ENCODE measurements around the gene OR2A2.

OR2A2 gene

GRCh38 chr7:144133307-144133706 lies 23.9 kb downstream of the OR2A2 start:
- Histone ChIP-seq H3K27ac (replicated peaks) (no peak overlapping the region), H3K27me3 (ENCODE audit: insufficient read depth, poor library complexity, severe bottlenecking) (no peaks in the 10 kb centered on the region), H3K4me3 (replicated peaks; ENCODE audit: insufficient read depth, low read length) (no peak overlapping the region)
- DNase-seq (ENCODE audit: low read depth in 1 of 2, low spot score in 1 of 2): no peak
- TF ChIP-seq CTCF (IDR thresholded peaks at IDR 0.05; ENCODE audit: insufficient read depth, low read length): no peak
- TF ChIP-seq, protein P1, sequence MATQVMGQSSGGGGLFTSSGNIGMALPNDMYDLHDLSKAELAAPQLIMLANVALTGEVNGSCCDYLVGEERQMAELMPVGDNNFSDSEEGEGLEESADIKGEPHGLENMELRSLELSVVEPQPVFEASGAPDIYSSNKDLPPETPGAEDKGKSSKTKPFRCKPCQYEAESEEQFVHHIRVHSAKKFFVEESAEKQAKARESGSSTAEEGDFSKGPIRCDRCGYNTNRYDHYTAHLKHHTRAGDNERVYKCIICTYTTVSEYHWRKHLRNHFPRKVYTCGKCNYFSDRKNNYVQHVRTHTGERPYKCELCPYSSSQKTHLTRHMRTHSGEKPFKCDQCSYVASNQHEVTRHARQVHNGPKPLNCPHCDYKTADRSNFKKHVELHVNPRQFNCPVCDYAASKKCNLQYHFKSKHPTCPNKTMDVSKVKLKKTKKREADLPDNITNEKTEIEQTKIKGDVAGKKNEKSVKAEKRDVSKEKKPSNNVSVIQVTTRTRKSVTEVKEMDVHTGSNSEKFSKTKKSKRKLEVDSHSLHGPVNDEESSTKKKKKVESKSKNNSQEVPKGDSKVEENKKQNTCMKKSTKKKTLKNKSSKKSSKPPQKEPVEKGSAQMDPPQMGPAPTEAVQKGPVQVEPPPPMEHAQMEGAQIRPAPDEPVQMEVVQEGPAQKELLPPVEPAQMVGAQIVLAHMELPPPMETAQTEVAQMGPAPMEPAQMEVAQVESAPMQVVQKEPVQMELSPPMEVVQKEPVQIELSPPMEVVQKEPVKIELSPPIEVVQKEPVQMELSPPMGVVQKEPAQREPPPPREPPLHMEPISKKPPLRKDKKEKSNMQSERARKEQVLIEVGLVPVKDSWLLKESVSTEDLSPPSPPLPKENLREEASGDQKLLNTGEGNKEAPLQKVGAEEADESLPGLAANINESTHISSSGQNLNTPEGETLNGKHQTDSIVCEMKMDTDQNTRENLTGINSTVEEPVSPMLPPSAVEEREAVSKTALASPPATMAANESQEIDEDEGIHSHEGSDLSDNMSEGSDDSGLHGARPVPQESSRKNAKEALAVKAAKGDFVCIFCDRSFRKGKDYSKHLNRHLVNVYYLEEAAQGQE (IDR thresholded peaks at IDR 0.05; ENCODE audit: insufficient replicate concordance, low read depth): no peak
- TF ChIP-seq SPI1 (IDR thresholded peaks at IDR 0.05; ENCODE audit: borderline replicate concordance, low read depth): no peak
- no peak for TF ChIP-seq POLR2AphosphoS5 (IDR thresholded peaks at IDR 0.05; ENCODE audit: low read depth)
- no peak for TF ChIP-seq GABPA (IDR thresholded peaks at IDR 0.05; ENCODE audit: low read depth)

DNA sequence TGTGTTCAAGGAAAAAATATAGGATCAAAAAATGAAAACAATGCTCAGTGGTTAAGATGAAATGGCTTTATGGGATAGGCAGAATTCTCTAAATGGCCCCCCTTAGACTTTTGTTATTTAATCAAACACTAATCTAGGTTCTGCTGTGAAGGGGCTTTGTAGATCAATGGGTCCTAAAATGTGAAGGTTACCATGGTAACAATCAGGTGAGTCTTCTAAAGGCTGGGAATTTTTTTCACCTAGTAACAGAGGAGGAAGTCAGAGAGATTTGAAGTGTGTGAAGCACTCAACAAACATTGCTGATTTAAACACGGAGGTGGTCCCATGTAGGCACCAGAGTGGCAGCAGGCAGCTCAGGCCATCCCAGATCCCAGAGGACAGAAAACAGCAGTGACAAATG lies 24.7 kb downstream of the OR2A2 start:
- TF ChIP-seq CTCF (IDR thresholded peaks at IDR 0.05; ENCODE audit: insufficient read depth, low read length) (no peak), GABPA (IDR thresholded peaks at IDR 0.05; ENCODE audit: low read depth) (no peak), POLR2AphosphoS5 (IDR thresholded peaks at IDR 0.05; ENCODE audit: low read depth) (no peak)
- TF ChIP-seq, protein P1 (IDR thresholded peaks at IDR 0.05; ENCODE audit: insufficient replicate concordance, low read depth): no peak
- Histone ChIP-seq H3K27me3 (ENCODE audit: insufficient read depth, poor library complexity, severe bottlenecking) (no peaks in the 10 kb centered on the region), H3K27ac (replicated peaks) (no peak overlapping the region), H3K4me3 (replicated peaks; ENCODE audit: insufficient read depth, low read length) (no peak overlapping the region)
- DNase-seq (ENCODE audit: low read depth in 1 of 2, low spot score in 1 of 2): no peak

GRCh38 chr7:144137501-144137900 lies 28.1 kb downstream of the OR2A2 start:
- no peaks in the 10 kb centered on the region for H3K27me3 ChIP-seq (ENCODE audit: insufficient read depth, poor library complexity, severe bottlenecking)
- H3K27ac ChIP-seq (replicated peaks): no peak overlapping the region
- no peak for DNase-seq (ENCODE audit: low read depth in 1 of 2, low spot score in 1 of 2)
- TF ChIP-seq POLR2AphosphoS5 (IDR thresholded peaks at IDR 0.05; ENCODE audit: low read depth) (no peak), CTCF (IDR thresholded peaks at IDR 0.05; ENCODE audit: insufficient read depth, low read length) (no peak), SPI1 (IDR thresholded peaks at IDR 0.05; ENCODE audit: borderline replicate concordance, low read depth) (no peak), GABPA (IDR thresholded peaks at IDR 0.05; ENCODE audit: low read depth) (no peak)
- TF ChIP-seq, protein P1 (IDR thresholded peaks at IDR 0.05; ENCODE audit: insufficient replicate concordance, low read depth): no peak
- H3K4me3 ChIP-seq (replicated peaks; ENCODE audit: insufficient read depth, low read length): no peak overlapping the region

All from HL-60 (cell line).